HFF-Myc (cell line): Measurements from ENCODE around the gene NCK2.

Source experiments
- DNase-seq: peaks from one replicate; pipeline ENCODE4 v3.0.0-alpha.2; 2011; ENCODE audit warnings: low read depth; ENCODE audit errors: extremely low read depth
- H3K4me3 ChIP-seq: replicated peaks from 2 replicates; pipeline ENCODE4 v1.5.1; 2011; ENCODE audit warnings: low read depth, mild to moderate bottlenecking, control low read depth, low read length
- TF ChIP-seq, protein P1 (sequence below): IDR thresholded peaks from 2 replicates; pipeline ENCODE4 v1.5.1; 2012; ENCODE audit warnings: mild to moderate bottlenecking, low read depth, low read length, control low read depth; ENCODE audit errors: missing control alignments

NCK2 gene

DNA sequence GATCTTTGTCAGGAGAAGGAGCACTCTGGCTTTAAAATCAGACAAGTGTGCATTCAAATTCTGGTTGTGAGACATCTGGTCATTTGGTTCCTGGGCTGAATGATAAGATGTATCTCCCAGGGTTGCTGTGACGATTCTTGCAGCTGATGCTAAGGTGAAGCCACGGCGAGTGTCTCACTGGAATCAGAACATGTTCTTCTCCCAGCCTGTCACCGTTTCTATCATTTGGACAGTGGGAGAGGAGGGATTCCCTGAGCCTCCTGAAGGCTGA lies 68.3 kb downstream of the NCK2 start:
- no peak overlapping the region for H3K4me3 ChIP-seq
- TF ChIP-seq, protein P1, sequence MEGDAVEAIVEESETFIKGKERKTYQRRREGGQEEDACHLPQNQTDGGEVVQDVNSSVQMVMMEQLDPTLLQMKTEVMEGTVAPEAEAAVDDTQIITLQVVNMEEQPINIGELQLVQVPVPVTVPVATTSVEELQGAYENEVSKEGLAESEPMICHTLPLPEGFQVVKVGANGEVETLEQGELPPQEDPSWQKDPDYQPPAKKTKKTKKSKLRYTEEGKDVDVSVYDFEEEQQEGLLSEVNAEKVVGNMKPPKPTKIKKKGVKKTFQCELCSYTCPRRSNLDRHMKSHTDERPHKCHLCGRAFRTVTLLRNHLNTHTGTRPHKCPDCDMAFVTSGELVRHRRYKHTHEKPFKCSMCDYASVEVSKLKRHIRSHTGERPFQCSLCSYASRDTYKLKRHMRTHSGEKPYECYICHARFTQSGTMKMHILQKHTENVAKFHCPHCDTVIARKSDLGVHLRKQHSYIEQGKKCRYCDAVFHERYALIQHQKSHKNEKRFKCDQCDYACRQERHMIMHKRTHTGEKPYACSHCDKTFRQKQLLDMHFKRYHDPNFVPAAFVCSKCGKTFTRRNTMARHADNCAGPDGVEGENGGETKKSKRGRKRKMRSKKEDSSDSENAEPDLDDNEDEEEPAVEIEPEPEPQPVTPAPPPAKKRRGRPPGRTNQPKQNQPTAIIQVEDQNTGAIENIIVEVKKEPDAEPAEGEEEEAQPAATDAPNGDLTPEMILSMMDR = no peak
- DNase-seq = no peak

DNA sequence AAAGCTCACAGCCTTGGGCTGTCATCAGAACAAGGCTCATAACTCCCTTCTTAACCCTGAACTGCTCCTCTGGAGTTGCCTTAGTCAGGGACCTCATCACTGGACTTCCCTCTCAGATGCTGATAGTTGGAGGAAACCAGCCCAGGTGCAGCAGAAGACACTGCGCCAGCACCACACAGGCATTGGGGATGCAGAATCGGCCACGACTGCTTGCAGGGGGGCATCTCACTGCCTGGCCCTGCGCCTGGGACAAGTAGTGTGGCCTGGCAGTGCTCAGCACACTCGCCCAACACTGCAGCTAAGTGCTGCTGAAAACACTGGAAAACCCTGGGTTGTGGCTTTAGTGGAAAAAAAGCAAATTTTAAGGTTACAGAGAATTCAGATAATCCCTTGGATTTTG lies 68.7 kb downstream of the NCK2 start:
- H3K4me3 ChIP-seq = no peak overlapping the region
- DNase-seq = no peak
- TF ChIP-seq, protein P1 = no peak

DNA sequence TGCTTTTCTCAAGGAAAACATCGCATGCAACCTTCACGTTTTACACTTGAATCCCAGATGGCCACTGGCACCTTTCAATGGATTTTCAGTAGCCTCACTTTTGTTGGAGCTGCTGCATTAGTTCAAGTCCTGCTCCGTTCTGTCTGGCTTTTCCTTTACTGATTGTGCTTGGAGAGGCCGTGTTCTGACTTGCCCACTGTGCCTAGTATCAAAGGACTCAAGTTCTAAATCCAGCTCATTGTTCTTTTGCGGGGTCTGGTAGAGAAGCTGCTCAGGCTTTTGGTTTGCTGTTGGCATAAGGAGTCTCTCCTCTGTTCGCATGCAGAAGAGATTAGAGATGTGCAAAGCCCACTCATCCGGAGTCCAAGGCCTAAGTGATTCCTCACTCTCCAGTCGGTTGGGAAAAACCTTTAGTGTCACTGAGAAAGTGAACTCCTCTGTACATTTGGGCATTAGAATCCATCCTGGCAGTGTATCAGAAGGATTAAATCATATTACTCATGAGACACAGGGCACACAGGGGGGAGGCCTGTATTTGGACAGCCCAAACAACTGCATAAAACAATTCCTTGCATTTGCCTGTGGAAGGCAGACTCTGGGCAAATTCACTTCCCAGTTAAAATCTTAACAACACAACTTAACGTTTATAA lies 69.7 kb downstream of the NCK2 start:
- TF ChIP-seq, protein P1 = no peak
- H3K4me3 ChIP-seq = no peak overlapping the region

DNA sequence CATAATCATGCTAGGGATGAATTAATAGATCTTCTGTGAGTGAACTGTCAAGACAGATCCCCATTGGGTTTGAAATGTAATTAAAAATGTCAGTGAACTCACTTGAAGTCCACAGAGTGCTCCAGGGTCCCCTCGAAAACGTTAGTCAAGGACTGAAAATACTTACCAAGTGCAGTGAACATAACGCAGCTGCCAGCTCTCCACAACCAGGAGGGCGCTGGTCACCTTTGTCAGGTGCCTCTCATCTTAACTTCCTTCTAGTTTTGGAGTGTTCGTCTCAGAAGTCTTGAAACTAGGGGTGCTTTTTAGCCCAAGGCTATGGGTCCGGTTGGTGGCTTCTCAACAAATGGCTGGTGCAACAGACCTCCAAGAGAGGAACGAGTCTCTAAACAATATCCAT lies 70.7 kb downstream of the NCK2 start:
- TF ChIP-seq, protein P1 = no peak
- no peak overlapping the region for H3K4me3 ChIP-seq
- DNase-seq = no peak

More for the DNA sequence above, 69.7 kb downstream of the NCK2 start:
- no peak for DNase-seq

DNA sequence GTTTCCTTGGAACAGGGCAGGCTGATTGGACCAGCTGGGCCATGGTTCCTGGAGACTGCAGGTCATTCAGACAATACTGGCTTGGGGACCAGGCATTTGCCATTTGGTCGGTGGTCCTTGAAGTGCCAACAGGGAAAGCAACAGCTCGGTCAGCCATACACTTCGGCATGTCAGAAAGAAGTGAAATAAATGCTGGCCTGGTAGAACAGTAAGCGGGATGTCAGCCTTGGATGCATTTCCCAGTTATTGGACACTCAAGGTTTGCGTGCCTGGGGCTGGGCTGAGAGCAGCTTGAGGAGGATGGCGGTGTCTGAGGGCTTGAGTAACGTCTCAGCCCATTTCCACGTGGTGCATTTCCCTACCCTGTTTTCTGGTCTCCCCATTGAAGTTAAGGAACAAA lies 75.4 kb downstream of the NCK2 start:
- DNase-seq = no peak
- no peak overlapping the region for H3K4me3 ChIP-seq
- TF ChIP-seq, protein P1 = no peak

DNA sequence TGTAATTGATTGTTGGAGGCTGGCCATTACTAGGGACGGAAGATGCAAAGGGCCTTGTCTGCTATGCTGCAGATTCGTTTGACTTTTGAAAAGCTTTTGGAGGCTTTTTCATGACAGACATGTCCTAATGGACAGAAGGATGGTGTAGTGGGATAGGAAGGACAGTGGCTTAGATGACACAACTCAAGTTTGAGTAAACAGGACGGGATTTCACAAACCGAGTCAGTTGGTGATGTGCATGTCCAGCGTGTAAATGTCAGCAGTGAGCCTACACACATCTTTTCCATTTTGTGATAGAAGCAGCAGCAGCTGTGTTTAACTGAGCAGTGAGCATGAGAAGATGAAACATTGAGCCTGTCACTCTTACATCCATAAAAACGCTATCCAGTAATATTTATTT lies 76.0 kb downstream of the NCK2 start:
- TF ChIP-seq, protein P1 = no peak
- H3K4me3 ChIP-seq = no peak overlapping the region
- no peak for DNase-seq
